ENCODE data around the gene DISC1.

DNA sequence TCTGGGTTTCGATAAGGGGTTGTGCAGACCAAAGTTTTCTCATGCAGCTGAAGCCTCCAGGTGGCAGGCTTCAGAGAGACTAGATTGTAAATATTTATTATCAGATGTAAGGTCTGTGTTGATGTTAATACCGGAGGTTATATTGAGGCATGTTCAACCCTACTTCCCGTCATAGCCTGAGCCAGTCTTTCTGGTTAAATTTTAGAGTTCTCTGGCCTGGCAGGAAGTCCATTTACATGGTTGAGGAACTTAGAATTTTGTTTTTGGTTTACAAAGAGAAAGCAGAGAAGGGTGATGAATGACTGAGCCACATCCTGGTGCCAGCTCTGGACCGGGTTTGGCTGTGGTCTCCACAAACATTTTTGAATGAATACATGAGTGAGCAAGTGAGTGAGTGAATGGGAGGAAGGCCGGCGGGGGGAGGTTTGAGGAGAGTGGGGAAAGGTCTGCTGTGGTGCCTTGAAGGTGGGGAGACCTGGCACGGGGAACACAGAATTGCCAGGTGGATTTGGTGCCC is 218.5 kb downstream of the DISC1 start:
- no peak for TF ChIP-seq POLR2A (IDR thresholded peaks at IDR 0.05)
- TF ChIP-seq, protein P1, sequence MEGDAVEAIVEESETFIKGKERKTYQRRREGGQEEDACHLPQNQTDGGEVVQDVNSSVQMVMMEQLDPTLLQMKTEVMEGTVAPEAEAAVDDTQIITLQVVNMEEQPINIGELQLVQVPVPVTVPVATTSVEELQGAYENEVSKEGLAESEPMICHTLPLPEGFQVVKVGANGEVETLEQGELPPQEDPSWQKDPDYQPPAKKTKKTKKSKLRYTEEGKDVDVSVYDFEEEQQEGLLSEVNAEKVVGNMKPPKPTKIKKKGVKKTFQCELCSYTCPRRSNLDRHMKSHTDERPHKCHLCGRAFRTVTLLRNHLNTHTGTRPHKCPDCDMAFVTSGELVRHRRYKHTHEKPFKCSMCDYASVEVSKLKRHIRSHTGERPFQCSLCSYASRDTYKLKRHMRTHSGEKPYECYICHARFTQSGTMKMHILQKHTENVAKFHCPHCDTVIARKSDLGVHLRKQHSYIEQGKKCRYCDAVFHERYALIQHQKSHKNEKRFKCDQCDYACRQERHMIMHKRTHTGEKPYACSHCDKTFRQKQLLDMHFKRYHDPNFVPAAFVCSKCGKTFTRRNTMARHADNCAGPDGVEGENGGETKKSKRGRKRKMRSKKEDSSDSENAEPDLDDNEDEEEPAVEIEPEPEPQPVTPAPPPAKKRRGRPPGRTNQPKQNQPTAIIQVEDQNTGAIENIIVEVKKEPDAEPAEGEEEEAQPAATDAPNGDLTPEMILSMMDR (IDR thresholded peaks at IDR 0.05): no peak
